Neural cell (in vitro differentiated cells): ENCODE measurements around the gene STT3B. TPM values are rescaled to one million over a fixed set of nuclear protein-coding genes. Genes with fewer than 3 reads are reported as not detected.

ENCODE experiments used
- H2AFZ ChIP-seq: fragments of 200-600, 300-800 bp; sonication (generic), shearing (Covaris generic); 2 replicates; pipeline ENCODE4 v1.6.0; 2014; ENCODE audit warnings: low read depth, mild to moderate bottlenecking, antibody characterized with exemption, low read length, moderate library complexity
- H3F3A ChIP-seq: fragments of 200-600 bp; shearing (Covaris generic); 2 replicates; pipeline ENCODE4 v1.6.1; 2016; ENCODE audit warnings: mild to moderate bottlenecking, moderate library complexity, mixed read lengths, antibody characterized with exemption, low read length; ENCODE audit not compliant: insufficient read depth, poor library complexity, severe bottlenecking
- H3K27ac ChIP-seq: fragments of 200-600, 300-800 bp; sonication (generic), shearing (Covaris generic); 2 replicates; pipeline ENCODE4 v1.5.1; 2014; ENCODE audit warnings: mild to moderate bottlenecking, low read length, moderate library complexity
- H3K27me3 ChIP-seq: fragments of 300-800, 200-600 bp; sonication (generic), shearing (Covaris generic); 2 replicates; pipeline ENCODE4 v1.6.0; 2014; ENCODE audit warnings: mild to moderate bottlenecking, low read depth, low read length, moderate library complexity; ENCODE audit not compliant: insufficient read depth
- H3K36me3 ChIP-seq: fragments of 300-800, 200-600 bp; sonication (generic), shearing (Covaris generic); 2 replicates; pipeline ENCODE4 v1.5.1; 2014; ENCODE audit warnings: mild to moderate bottlenecking, antibody characterized with exemption, low read length, moderate library complexity; ENCODE audit not compliant: insufficient read depth
- H3K4me2 ChIP-seq: fragments of 300-800, 200-600 bp; sonication (generic), shearing (Covaris generic); 2 replicates; pipeline ENCODE4 v1.6.0; 2014; ENCODE audit warnings: mild to moderate bottlenecking, low read length
- H3K4me3 ChIP-seq: fragments of 300-800, 200-600 bp; sonication (generic), shearing (Covaris generic); 2 replicates; pipeline ENCODE4 v1.5.1; 2014; ENCODE audit warnings: mild to moderate bottlenecking, low read length, moderate library complexity
- H3K79me2 ChIP-seq: fragments of 200-600 bp; shearing (Covaris generic); replicated peaks from 2 replicates; pipeline ENCODE4 v1.6.0; 2014; ENCODE audit warnings: mild to moderate bottlenecking, low read length, moderate library complexity; ENCODE audit not compliant: insufficient read depth
- H3K9ac ChIP-seq: fragments of 300-800, 200-600 bp; sonication (generic), shearing (Covaris generic); 2 replicates; pipeline ENCODE4 v1.6.1; 2016; ENCODE audit warnings: mild to moderate bottlenecking, low read length, mixed read lengths
- H3K9me2 ChIP-seq: fragments of 200-600 bp; shearing (Covaris generic); 2 replicates; pipeline ENCODE4 v1.6.1; 2016; ENCODE audit warnings: mild to moderate bottlenecking, low read length, mixed read lengths; ENCODE audit not compliant: insufficient read depth
- H3K9me3 ChIP-seq: fragments of 200-600, 300-800 bp; sonication (generic), shearing (Covaris generic); 2 replicates; pipeline ENCODE4 v1.6.1; 2016; ENCODE audit warnings: mild to moderate bottlenecking, mixed run types, low read length, moderate library complexity, mixed read lengths
- H4K20me1 ChIP-seq: fragments of 200-600 bp; shearing (Covaris generic); 2 replicates; pipeline ENCODE4 v1.6.1; 2016; ENCODE audit warnings: mild to moderate bottlenecking, mixed run types; ENCODE audit not compliant: insufficient read depth
- EP300 ChIP-seq: fragments of 450-650 bp; conservative IDR thresholded peaks from 2 replicates; pipeline ENCODE4 v1.6.1; 2014; ENCODE audit warnings: antibody characterized with exemption, mild to moderate bottlenecking, moderate library complexity; ENCODE audit not compliant: poor library complexity, severe bottlenecking
- EZH2 ChIP-seq: fragments of 200-600, 300-800 bp; shearing (Covaris generic), sonication (generic); IDR thresholded peaks from 2 replicates; pipeline ENCODE4 v1.6.1; 2014; ENCODE audit warnings: antibody characterized with exemption, low read length, borderline replicate concordance, mild to moderate bottlenecking; ENCODE audit not compliant: insufficient read depth, poor library complexity, severe bottlenecking
- MXI1 ChIP-seq: fragments of 450-650 bp; conservative IDR thresholded peaks from 2 replicates; pipeline ENCODE4 v1.6.1; 2014; ENCODE audit warnings: antibody characterized with exemption, mild to moderate bottlenecking; ENCODE audit not compliant: poor library complexity, severe bottlenecking
- POLR2AphosphoS5 ChIP-seq: IDR thresholded peaks from 2 replicates; pipeline ENCODE4 v1.6.1; 2012
- RAD21 ChIP-seq: fragments of 450-650 bp; conservative IDR thresholded peaks from 2 replicates; pipeline ENCODE4 v1.6.1; 2014; ENCODE audit warnings: antibody characterized with exemption, mild to moderate bottlenecking, moderate library complexity
- SMC3 ChIP-seq: fragments of 450-650 bp; conservative IDR thresholded peaks from 2 replicates; pipeline ENCODE4 v1.6.1; 2014; ENCODE audit warnings: antibody characterized with exemption, mild to moderate bottlenecking, moderate library complexity; ENCODE audit not compliant: poor library complexity
- TAF1 ChIP-seq: IDR thresholded peaks from 2 replicates; pipeline ENCODE4 v1.6.1; 2012; ENCODE audit warnings: low read depth
- polyA plus RNA-seq: library from polyadenylated mRNA; depleted of rRNA; stranded (reverse); fragments of >200 nt; gene quantifications from 2 replicates; pipeline ENCODE4 v1.2.3, GENCODE V29; 2014
- TF ChIP-seq, protein P1 (sequence below): fragments of 450-650 bp; IDR thresholded peaks from 2 replicates; pipeline ENCODE4 v1.5.1; 2014; ENCODE audit warnings: antibody characterized with exemption, mild to moderate bottlenecking, moderate library complexity; ENCODE audit not compliant: poor library complexity, severe bottlenecking
- TF ChIP-seq, protein P2 (sequence below): IDR thresholded peaks from 2 replicates; pipeline ENCODE4 v1.6.1; 2012; ENCODE audit warnings: borderline replicate concordance

STT3B gene
- polyA plus RNA-seq, 1 donor from 2014 or later = 100 TPM

DNA sequence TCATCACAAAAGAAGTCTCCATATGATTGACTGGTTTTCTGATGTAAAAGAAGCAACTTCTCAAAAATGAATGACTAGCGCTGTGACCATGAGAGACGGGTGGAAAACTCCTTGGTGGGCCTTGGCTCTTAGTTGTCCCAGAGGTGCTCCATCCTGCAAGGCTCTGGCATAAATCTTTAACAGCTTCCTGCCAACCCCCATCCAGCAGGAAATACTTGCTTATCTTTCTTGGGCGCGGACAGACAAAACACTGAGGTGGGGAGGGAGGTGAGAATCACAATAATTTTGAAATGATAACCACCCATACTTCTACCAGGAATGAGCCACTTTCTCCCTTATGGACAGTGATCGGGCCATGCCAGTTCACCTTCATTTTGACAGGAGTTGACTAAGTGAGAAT lies 128.6 kb downstream of the STT3B start:
- Histone ChIP-seq H3K9ac (no peak overlapping the region), H3K4me2 (no peak overlapping the region), H3K27me3 (no peaks in the 10 kb centered on the region), H3K27ac (no peak overlapping the region), H2AFZ (no peak overlapping the region), H3K9me2 (no peaks in the 10 kb centered on the region), H3K4me3 (no peak overlapping the region), H3K79me2 (no peaks in the 10 kb centered on the region), H3F3A (no peaks in the 10 kb centered on the region), H3K36me3 (no peaks in the 10 kb centered on the region), H4K20me1 (no peaks in the 10 kb centered on the region), H3K9me3 (no peaks in the 10 kb centered on the region)
- TF ChIP-seq, protein P1, sequence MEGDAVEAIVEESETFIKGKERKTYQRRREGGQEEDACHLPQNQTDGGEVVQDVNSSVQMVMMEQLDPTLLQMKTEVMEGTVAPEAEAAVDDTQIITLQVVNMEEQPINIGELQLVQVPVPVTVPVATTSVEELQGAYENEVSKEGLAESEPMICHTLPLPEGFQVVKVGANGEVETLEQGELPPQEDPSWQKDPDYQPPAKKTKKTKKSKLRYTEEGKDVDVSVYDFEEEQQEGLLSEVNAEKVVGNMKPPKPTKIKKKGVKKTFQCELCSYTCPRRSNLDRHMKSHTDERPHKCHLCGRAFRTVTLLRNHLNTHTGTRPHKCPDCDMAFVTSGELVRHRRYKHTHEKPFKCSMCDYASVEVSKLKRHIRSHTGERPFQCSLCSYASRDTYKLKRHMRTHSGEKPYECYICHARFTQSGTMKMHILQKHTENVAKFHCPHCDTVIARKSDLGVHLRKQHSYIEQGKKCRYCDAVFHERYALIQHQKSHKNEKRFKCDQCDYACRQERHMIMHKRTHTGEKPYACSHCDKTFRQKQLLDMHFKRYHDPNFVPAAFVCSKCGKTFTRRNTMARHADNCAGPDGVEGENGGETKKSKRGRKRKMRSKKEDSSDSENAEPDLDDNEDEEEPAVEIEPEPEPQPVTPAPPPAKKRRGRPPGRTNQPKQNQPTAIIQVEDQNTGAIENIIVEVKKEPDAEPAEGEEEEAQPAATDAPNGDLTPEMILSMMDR = no peak

DNA sequence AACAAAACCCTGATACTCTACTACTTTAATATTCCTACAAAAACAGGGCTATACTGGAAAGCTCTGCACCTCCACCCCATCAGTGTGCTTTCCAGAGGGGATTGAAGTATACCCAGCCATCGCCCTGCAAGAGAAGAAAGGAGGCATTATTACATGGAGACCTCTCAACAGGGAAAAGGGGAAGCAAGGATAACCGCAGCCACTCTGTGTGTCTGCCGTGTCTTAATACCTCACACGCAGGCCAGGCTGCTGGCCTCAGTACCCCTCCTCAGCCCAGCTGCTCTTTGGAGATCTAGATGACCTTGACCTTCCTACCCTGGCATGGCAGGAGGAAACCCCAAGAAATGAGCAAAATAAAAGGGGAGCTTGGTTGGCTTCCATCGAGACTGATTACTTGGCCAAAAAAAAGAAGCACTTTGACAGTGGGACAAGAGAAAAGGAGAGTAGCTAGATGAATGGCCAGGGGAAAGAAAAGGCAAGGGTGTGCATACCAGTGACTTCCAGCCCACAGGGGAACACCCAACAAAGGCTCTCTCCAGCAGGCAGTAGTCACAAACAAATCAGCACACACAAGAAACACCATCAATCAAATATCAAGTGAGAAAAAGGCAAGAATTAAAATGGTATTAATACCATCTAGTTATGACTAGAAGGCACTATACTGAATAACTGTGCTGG lies 129.4 kb downstream of the STT3B start:
- no peaks in the 10 kb centered on the region for H4K20me1 ChIP-seq
- H3K36me3 ChIP-seq = no peaks in the 10 kb centered on the region
- H3K4me2 ChIP-seq = no peak overlapping the region
- H3K79me2 ChIP-seq = no peaks in the 10 kb centered on the region
- TF ChIP-seq MXI1 = no peak
- TF ChIP-seq EP300 = no peak
- TF ChIP-seq SMC3 = no peak
- no peak for TF ChIP-seq RAD21
- no peak for TF ChIP-seq EZH2
- TF ChIP-seq, protein P1 = no peak
- TF ChIP-seq TAF1 = no peak
- no peak for TF ChIP-seq POLR2AphosphoS5
- TF ChIP-seq, protein P2, sequence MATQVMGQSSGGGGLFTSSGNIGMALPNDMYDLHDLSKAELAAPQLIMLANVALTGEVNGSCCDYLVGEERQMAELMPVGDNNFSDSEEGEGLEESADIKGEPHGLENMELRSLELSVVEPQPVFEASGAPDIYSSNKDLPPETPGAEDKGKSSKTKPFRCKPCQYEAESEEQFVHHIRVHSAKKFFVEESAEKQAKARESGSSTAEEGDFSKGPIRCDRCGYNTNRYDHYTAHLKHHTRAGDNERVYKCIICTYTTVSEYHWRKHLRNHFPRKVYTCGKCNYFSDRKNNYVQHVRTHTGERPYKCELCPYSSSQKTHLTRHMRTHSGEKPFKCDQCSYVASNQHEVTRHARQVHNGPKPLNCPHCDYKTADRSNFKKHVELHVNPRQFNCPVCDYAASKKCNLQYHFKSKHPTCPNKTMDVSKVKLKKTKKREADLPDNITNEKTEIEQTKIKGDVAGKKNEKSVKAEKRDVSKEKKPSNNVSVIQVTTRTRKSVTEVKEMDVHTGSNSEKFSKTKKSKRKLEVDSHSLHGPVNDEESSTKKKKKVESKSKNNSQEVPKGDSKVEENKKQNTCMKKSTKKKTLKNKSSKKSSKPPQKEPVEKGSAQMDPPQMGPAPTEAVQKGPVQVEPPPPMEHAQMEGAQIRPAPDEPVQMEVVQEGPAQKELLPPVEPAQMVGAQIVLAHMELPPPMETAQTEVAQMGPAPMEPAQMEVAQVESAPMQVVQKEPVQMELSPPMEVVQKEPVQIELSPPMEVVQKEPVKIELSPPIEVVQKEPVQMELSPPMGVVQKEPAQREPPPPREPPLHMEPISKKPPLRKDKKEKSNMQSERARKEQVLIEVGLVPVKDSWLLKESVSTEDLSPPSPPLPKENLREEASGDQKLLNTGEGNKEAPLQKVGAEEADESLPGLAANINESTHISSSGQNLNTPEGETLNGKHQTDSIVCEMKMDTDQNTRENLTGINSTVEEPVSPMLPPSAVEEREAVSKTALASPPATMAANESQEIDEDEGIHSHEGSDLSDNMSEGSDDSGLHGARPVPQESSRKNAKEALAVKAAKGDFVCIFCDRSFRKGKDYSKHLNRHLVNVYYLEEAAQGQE = no peak
- no peaks in the 10 kb centered on the region for H3K9me3 ChIP-seq
- no peak overlapping the region for H3K9ac ChIP-seq
- no peak overlapping the region for H2AFZ ChIP-seq
- H3K27me3 ChIP-seq = no peaks in the 10 kb centered on the region
- no peaks in the 10 kb centered on the region for H3K9me2 ChIP-seq
- H3K27ac ChIP-seq = no peak overlapping the region
- H3F3A ChIP-seq = no peaks in the 10 kb centered on the region
- no peak overlapping the region for H3K4me3 ChIP-seq
